Activated CD8-positive, alpha-beta memory T cell treated with anti-CD3 and anti-CD28 coated beads, Interleukin-2, amount 50 U/mL, for 24 hours (primary cell): ENCODE data around the gene WARS2.

Source experiments
- DNase-seq: peaks from one replicate; pipeline ENCODE4 v3.0.0-alpha.2; 2020; ENCODE audit errors: extremely low read depth

The WARS2 gene

DNA sequence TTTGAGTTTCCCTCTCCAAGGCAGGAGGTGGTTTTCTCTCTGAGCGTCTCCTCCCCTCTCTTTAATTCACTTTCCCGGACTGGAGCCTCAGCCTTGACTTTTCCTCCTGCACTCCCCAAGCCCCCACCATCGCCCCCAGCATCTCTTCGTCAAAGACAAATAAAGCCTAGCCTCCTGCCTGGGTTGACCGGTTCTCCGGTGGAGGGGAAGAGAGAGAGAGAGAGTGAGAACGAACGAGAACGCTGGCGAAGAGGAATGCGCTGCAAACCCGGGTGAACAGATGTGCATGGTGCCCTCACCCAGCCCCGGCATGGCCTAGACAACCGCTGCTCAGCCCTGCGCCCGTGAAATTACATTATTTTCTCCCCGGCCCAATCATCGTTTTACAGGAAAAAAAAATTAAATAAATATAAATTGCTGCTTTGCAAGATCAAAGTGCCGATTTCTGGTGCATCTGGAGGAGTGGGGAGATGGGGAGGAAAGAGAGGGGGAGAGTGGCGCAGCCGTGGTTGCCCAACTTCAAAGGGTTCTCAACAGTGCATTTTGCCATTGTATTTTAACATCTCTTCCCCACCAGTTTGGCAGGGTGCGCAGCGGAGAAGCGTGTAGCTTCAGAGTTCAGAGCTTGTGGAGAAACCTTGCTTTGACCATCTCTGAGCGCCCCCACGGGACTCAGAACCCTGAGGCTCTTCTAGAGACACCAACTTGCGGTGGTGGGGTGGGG is 140.9 kb downstream of the WARS2 start:
- no peak for DNase-seq

DNA sequence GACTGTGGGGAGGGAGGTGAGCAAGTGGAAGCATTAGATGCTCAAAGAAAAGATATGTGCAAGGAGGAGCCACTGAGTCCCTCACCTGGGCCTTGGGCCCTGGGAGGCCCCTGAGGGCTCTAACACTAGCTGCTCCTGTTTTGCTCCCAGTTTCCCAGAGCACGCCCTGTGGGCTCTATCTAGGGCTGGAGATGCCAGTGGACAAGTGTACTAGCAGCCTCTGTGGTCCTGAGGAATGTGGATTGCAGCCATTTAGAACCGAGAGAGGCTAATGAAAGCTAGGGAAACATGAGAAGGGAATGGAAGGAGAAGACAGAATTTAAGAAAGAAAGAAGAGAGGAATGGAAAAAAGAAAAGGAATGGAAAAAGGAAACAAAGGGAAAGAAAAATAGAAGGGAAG is 142.3 kb downstream of the WARS2 start:
- DNase-seq: no peak

DNA sequence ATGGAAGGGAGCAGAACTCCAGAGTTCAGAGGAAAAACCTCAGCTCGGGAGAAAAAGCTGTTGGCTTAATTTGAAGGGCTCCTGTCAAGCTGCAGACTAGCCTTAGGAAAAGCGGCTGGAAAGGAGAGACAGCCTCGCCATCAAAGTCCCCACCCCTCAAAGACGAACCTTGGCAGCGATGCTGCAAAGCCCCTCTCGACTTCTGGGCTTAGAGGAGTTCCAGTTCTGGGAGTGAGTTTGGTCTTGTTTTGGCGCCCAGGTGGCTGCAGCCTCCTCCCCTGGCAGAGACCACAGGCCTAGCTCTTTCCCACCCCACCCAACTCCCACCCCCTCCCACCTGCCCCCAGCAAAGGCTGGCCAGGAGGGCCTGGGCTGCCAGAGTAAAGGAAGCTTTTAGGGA is 143.2 kb downstream of the WARS2 start:
- DNase-seq: no peak

DNA sequence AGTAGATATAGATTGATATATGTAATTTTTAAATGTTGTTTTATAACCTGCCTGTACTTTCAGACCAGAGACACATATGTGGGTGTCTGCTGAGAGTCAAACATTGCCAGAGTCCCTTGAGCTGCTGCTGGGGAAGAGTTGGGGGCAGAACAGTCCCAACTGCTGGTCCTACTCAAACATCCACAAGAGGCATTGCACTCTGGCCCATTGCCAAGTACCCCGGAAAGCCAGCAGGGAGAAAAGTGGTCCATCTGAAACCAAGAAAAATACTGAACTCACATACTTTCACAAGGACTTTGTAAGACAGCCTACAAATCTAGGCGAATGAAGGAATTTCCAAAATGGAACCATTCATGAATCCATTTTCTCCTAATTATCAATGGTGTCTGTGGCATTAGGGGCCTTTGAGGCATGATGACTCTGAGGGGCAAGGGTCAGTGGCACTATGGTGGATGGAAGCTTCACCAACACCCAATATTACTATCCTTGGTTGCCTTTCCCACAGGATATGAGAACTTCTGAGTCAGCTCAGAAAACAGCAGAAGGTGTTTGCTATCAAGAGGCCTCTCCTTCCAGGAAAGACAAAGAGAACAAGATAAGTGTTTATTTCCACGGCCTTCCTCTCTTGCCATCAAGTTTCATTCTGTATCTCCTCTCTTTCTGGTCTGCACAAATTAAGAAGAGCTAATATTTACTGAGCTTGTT is 145.0 kb downstream of the WARS2 start:
- no peak for DNase-seq

DNA sequence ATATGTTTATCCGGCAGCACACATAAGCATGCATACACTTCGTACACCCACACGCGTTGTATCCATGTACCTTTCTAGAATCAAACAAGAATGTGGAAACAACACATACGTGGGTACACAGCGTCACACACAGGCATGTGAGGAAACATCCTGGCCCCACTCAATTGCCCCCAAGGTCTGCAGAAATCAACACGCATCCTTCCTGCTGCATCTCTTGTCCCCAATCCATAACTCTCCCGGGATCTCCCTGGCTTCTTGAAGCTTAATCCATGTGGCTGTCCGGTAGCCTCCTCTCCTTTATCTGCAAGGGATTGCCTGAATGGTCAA is 146.8 kb downstream of the WARS2 start:
- no peak for DNase-seq

DNA sequence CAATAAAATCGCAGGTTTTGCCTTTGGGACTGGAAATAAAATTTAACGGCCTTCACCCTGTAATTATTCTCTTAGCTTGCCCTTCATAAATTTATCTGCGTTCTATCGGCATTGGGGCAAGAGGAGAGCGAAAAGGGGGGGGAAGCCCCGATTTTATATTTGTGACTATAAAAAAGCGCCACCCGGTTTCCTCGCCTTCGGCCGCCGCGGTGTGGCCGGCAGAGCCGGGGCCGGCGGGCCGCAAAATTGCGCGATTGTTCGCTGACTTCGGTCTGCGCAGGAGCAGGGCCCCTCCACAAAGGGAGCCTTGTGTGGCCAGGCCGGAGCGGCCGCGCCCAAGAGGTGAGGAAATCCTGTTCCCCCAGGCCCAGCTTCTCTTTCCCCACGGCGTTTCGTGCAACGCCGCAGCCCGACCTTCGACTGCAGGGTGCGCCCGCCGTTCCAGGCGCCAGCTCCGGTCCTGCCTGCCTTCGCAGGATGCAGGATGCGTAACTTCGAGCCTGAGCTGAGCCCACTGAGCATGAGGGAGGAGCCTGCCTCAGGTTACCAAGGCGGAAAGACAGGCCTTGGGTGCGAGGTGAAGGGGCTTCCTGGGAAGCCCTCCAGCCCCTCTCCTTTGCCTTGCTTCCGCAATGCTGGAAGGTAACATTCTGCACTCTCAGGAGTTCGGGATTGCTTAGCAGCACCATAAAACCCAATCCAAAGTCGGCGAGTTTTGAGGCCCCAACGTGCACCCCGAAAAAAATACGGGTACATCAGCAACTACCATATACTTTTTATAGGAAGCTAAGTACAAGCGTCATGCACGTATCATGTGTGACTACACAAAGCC is 147.4 kb downstream of the WARS2 start:
- DNase-seq: no peak

DNA sequence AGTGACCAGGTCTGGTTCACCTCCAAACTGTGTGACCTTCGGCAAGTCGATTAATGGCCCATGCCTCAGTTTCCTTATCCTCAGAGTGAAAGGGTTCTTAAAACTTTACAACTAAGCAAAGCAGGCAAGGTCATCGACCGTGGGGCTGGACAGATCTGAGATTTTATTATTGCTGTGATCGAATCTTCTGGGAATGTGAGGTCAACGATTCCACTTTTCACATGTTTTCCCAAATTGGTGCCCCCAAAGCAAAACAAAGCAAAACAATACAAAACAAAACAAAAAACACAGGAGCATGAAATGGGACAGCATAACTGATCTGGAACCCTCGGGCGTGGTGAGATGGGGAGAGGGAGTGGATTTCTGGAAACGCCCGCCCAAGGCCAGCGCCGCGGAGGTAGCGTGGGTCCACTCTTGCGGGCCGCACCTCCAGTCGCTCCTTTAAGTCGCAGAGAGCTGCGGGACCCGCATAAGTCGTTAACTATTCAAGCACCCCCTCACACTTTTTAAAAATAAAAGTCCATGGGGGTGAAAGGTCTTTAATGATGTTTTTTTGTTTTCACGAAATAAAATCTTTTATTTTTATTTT is 148.1 kb downstream of the WARS2 start:
- no peak for DNase-seq

DNA sequence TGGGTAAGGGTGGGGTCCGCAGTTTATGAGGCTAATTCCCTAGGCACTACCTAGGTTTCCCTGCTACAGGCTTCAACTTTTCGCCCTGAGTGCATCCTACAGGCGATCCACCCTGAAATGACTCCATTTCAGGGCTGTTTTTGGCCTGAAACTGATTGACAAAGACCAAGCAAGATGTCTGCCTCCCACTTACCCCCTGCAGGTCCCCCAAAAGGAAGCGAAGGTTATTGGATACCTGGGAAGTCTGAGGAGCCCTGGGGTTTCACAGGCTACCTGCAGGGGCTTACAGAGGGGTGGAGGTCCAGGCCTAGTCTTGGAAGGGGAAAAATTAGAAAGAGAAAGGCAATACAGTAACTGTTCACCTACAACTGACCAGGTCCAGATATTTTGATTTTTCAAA is 149.0 kb downstream of the WARS2 start:
- DNase-seq: no peak

DNA sequence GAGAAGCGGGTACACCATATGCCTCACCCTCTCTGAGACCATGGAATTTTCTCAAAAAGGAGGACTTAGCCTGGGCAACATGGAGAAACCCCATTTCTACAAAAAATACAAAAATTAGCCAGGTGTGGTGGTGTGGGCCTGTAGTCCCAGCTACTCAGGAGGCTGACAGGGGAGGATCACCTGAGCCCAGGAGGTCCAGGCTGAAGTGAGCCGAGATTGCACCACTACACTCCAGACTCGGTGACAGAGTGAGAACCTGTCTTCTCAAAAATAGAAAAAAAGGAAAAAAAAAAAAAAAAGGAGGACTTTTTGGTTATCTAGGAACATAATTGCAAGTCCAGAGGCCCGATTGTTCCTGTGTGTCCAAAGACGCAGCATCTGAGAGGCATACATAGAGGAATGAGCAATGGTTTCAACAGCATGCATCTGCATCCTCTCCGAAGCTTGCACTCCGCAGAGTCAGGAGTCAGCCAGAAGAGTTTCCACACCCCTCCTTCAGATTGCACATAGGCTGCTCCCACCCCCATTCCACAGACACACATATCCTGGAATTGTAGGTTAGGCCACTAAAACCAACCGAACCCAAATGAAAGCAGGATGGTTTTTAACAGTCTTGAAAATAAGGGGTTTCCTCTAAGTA is 149.8 kb downstream of the WARS2 start:
- no peak for DNase-seq

DNA sequence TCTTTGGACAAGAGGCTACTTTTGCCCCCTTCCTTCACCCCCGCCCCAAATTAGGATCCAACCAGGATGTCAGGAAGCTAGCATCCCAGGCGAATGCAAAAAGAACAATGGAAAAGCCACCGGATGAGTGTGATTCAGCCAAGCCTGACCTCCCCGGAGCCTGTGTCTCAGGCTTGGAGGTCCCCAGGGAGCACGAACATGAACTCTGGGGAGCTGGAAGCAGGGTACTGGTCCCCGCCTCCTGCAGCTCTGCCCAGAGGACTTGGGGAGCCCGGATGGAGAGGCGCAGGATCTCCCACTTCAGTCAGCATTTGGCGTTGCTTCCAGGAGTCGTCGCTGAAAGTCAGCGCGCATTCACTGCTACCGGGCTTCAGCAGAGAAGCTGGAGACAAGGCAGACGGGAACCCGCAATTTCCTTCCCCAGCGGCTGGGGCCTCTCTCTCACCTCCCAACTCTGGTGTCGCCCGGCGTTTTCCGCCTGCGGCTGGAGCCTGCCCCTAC is 150.5 kb downstream of the WARS2 start:
- no peak for DNase-seq

DNA sequence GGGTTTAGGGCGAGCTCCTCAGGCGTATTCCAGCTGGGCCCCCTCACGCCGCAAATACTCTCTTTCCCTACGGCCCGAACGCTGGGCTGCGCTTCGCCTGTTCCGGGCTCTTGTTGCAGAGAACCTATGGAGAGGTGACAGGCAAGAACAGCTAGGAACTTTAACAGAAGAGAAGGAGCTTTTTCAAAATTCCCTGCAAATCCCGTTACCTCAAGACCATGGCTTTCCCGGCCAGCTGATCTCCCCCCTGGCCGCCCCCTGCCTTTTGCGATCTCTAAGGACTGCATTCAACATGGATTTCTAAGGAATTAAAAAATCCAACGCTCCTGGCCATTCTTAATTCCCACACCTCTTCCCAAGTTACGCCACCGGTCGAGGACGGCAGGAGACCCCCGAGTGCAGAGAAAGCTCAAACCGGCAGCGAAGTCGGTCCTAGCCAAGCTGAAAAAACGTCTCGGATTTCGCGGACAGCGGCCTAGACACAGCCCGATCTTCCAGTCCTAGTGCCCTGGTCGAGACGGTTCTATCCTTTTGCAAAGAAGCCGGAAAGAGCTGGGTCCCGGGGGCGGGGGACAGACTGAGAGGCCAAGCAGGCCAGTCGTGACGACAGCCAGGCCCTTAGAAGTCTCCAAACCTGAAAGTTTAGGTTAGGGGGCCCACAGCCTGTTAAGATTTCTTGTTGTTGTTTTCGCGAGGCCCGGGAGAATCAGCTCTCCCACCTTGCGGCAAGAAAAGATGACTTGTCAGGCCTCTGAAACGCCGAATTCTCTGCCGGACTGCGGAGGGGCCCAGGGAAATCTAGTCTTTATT is 151.2 kb downstream of the WARS2 start:
- no peak for DNase-seq

DNA sequence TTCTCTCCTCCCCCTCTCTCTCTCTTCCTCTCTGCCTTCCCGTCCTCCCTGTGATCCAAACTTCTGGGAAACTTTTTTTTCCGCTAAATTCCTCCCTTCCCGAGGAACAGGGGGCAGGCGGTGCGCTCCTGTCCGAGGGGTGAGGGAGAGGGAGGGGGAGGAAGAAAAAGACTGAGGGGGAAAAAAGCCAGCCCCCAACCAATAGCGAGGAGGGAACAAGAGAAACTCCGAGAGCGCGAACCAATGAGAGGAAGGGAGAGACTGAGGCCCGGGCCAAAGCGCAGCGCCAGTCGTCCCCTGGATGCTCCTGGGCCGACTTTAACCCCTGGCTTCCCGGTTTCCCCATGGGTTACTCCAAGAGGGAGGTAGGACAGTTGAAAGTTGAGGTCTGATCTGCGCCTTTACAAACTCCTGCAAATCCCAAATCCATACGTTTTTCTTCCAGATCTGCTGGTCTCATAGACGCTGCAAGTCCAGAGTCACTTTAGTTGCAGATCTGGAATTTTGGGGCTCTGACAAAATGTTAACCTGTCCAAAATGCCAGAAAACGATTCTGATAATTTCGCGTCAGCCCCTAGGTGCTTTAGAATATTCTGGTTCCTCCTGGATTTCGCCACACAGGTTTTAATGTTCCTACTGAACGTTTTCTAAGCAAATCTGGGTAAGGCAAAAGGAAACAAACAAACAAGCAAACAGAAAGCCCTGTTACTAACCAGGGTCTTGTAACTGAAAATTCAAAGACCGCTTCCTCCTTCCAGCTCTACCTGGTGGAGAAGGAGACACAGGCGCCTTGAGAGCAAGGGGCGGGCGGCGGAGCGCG is 152.1 kb downstream of the WARS2 start, which contains the start of gene TBX15:
Gene TBX15 (minus strand): TSS at position 158 of the 820 bp plus-strand sequence. CDS start 548 bp downstream, outside the sequence.
- no peak for DNase-seq

DNA sequence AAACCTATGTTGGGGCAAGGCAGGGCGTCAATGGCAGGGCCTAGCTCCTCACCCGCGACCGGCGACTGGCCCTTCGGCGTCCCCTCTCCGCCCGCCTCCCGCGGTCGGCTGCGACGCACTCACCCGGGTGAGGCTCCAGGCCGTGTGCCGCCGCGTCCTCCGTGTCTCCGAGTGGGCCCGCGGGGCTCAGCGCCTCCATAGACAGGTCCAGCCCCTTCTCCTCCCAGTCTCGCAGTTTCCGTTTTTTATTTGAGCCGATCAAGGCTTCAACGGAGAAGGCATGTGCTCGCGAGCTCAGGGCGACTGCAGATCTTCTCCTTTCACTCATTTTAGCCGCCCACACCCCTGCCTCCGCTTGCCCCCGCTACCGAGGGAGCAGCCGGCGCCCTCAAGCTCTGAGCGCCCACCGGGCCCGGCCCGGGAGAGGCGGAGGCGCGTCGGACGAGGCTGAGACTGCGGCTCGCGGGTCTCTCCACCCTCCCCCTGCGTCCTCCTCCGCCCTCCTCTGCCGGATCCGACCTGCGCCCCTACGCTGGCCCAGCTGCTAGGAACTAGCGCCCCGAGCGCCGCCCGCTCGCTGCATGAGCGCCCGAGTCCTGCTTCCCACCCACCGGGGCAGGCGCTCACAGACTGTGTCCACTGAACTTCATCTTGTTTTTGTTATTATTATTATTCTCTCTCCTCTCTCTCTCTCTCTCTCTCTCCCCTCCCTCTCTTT is 152.8 kb downstream of the WARS2 start:
- no peak for DNase-seq

DNA sequence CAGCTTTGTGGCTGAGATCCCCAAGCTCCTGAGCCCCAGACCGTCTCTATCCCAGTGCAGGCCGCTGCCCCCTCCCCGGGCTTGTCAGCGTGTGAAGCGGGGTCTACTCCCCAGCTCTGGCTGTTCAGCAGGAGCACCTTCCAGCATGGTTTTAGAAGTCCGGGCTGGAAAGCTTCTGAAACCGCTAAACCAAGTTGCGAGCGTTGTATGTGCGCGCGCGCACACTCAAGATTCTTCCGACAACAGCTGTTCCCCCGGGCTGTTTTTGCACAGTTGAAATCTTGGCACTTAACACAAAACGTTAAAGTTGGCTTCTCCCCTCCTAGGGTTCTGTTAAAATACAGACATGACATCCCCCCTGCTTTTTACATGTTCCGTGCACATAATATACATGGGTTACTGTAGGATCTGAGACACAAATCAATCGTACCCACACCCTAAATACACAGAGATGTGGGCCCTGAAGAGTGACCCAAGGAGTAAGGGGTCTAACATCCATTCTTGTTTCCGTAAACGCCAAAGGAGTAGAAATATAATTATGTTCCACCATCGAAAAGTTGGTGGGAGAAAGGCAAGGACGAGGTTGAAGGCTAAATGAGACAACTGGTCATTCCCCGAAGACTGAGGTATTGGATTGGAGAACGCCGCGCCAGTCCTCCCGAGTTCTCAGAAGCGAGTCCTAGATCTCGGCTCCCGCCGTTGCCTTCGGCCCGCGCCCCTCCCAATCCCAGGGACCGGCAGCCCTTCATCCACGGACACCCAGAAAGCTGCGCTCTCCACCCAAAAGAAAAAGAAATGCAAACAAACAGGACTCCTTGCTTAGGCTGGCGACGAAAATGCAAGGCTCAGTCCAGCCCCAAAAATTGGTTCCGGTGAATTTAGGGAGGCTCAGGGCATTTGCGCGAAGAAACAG is 153.6 kb downstream of the WARS2 start:
- DNase-seq: no peak

DNA sequence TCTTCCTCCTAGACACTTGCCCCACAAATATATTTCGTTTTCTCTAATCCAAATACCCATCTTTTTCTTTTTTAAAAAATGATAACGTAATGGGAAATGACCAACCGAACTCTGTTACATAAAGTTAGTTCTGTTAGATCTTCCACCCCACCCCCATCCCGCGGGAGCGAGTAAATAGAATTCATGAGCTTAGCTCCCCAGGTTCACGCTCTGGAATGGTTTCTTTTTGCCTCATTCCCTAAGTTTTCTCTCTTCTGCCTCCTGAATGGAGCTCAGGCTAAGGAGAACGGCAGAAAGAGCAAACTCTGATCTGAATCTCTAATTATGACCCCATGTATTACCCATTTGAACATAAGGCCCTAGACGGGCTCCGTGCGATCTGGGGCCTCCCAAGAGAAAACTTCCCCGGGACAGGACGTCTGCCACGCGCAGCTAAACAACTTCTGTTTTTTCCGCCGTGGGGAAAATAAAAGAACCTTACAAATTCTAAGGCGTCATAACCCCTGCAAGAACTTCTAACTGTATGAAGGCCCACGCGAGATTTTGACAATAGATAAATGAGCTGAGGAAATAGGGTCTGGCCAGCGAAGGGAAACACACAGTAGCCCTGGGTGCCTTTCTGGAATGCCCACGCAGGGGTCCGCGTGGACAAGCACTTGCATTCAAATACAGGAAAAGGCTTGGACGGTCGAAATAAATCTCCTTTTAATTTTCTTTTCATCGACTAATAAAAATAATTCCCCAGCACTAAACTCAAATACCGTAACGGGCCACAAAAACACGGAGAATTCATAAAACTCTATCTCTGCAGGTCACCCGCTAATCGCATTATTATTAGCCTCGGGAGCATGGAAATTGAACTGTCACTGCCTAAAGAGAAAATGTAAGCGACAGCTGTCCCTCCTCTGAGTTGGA is 154.6 kb downstream of the WARS2 start:
- no peak for DNase-seq

DNA sequence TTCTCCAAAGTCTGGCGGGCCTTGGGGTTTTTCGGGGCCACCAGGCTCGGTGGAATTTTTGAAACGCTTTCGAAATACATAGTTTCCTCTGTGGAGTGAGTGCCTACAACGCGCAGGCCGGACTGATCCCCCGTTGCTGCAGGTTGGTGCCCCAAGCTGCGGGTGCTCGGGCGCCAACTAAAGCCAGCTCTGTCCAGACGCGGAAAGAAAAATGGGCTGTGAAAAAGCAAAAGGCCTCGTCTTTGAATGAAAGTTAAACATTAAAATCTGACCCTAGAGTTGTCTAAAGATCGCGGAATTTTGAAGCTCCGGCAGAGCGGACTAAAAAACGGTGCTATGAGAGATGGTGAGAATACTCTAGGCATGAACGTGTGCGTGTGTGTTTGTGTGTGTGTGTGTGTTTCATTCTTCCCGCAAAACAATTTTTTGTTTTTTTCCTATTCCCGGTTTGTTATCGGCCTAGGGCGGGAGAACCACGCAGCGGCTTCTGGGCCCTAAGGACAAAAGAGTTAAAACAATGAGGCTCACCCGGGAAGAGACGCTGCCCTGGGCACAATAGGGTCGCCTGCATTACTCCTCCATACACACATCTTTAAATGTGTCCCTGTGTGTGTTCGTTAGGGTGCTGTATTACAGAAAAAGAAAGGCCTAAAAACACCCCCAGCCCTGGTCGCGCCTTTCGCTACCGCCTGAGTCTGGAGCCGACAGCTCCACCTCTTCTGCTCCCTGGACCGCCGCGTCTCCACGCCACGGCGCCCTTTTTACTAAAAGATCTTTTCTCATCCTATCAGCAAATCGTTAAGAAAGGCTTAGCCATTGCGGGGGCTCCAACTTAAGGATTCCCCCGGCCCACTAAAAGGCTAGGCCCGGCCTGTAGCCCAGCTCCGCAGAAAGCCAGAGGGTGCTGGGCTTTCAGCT is 155.5 kb downstream of the WARS2 start:
- no peak for DNase-seq
